NCI-H146 (cell line): ENCODE data around the gene ADIPOR2.

Source experiments
- DNase-seq: peaks from one replicate; lab custom pipeline; 2025; lab: John Stamatoyannopoulos, UW

Gene ADIPOR2

GRCh38 chr12:1830401-1830845 is 139.6 kb downstream of the ADIPOR2 start:
- DNase-seq, result peak; percentile 79

GRCh38 chr12:1830981-1831963 is 140.4 kb downstream of the ADIPOR2 start:
- no peak for DNase-seq

- DNase-seq, result no peak
Measured at GRCh38 chr12:1832801-1833595, 142.1 kb downstream of the ADIPOR2 start.

GRCh38 chr12:1833596-1834028 is 142.7 kb downstream of the ADIPOR2 start:
- DNase-seq, result no peak

- DNase-seq, result no peak
Measured at GRCh38 chr12:1834186-1834925, 143.5 kb downstream of the ADIPOR2 start.

GRCh38 chr12:1835211-1836131 is 144.6 kb downstream of the ADIPOR2 start:
- DNase-seq, result no peak

GRCh38 chr12:1836241-1836803 is 145.5 kb downstream of the ADIPOR2 start:
- no peak for DNase-seq

GRCh38 chr12:1836854-1837421 is 146.1 kb downstream of the ADIPOR2 start:
- peak; percentile 29 for DNase-seq

GRCh38 chr12:1837541-1838204 is 146.8 kb downstream of the ADIPOR2 start:
- DNase-seq, result no peak
